Suprapubic skin (tissue), 4 donors: ENCODE results near the gene PSMA7.

Source experiments
- EP300 ChIP-seq: sonication (generic); formaldehyde crosslinking; IDR thresholded peaks from one replicate; pipeline ENCODE4 v1.6.1; 2017; ENCODE audit warnings: antibody characterized with exemption
- POLR2A ChIP-seq, 2 donors: fragments of 450-650 bp; IDR thresholded peaks; one replicate each; pipeline ENCODE4 v1.6.1; 2017; ENCODE audit warnings: antibody characterized with exemption in 2 of 2, mild to moderate bottlenecking in 2 of 2, moderate library complexity in 2 of 2
- POLR2AphosphoS5 ChIP-seq, 3 donors: sonication (generic); formaldehyde crosslinking; IDR thresholded peaks; one replicate each; pipeline ENCODE4 v1.6.1; 2017; ENCODE audit warnings: antibody characterized with exemption in 3 of 3
- TF ChIP-seq, protein P1 (sequence below), 2 donors: fragments of 200-600 bp in 1 of 2; fragments of 450-650 bp in 1 of 2; sonication (generic) in 1 of 2; IDR thresholded peaks; one replicate each; pipeline ENCODE4 v1.5.1; 2016 to 2019; ENCODE audit warnings: antibody characterized with exemption in 2 of 2, mild to moderate bottlenecking in 1 of 2, moderate library complexity in 1 of 2

DNA sequence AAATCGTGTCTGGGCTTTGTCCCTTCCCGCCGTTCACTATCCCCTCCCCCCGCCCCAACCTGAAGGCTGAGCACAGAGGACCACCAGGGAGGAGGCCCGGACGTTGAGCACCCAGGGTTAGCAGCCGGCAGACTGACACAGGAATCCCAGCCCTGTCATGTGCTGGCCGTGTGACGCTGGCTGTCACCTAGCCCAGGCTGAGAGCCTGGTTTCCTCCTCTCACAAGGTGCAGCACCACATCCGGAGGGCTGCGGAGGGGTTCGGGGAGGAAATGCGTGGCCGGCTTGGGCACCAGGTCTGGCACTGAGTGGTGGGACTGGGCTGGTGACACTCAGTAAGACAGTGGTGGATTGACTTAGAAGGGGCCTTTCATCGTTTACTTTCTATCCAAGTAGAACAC is 25.5 kb downstream of the PSMA7 start:
- TF ChIP-seq, protein P1, sequence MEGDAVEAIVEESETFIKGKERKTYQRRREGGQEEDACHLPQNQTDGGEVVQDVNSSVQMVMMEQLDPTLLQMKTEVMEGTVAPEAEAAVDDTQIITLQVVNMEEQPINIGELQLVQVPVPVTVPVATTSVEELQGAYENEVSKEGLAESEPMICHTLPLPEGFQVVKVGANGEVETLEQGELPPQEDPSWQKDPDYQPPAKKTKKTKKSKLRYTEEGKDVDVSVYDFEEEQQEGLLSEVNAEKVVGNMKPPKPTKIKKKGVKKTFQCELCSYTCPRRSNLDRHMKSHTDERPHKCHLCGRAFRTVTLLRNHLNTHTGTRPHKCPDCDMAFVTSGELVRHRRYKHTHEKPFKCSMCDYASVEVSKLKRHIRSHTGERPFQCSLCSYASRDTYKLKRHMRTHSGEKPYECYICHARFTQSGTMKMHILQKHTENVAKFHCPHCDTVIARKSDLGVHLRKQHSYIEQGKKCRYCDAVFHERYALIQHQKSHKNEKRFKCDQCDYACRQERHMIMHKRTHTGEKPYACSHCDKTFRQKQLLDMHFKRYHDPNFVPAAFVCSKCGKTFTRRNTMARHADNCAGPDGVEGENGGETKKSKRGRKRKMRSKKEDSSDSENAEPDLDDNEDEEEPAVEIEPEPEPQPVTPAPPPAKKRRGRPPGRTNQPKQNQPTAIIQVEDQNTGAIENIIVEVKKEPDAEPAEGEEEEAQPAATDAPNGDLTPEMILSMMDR (IDR thresholded peaks at IDR 0.05) = no peak
- TF ChIP-seq POLR2AphosphoS5 (IDR thresholded peaks at IDR 0.05) = no peak
- TF ChIP-seq POLR2A (IDR thresholded peaks at IDR 0.05) = no peak
- no peak for TF ChIP-seq EP300
